Measurements from ENCODE around the gene IER3. TPM values are rescaled to one million over a fixed set of nuclear protein-coding genes. Genes with fewer than 3 reads are reported as not detected.

IER3 gene
- total and polyA plus RNA-seq, 2 of the 13 experiments (the other 11 are each of a cell fraction or from before 2014, with no cell fraction given), result 51.1 to 131 TPM

DNA sequence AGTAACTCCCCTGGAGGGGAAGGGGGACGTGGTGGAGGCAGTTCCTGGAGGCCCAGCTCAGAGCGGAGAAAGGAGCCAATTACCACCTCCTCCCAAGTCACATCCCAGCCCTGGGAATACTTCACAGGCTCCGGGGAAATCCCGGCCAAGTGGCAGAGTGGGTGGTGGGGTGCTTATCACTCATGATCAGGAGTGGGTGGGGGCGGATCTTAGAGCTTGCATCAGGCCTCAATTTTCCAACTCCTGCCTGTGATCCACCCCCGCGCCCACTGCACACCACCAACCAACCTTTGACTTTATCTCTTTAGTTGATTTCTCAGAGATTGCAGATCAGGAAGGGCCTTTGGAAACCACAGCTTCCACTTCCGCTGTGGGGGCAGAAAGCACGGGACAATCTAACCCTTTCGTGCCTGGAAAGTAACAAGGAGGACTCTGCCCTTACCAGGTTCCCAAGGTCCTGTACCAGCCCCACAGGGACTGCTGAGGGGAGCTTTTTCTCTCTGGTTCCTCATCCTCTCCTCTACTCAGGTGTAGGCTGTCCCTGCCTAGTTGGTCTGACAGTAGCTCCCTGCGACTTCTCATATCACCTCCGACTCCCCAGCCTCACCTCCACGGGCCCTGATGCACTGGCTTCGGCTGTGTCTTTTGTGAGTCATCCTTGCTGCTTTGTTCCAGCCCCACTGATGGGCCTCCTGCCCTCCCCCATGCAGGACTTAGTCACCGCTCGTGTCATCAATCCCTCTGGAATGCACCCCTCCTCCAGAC lies 24.9 kb upstream of the IER3 start (continued):
- TF ChIP-seq, protein P1, sequence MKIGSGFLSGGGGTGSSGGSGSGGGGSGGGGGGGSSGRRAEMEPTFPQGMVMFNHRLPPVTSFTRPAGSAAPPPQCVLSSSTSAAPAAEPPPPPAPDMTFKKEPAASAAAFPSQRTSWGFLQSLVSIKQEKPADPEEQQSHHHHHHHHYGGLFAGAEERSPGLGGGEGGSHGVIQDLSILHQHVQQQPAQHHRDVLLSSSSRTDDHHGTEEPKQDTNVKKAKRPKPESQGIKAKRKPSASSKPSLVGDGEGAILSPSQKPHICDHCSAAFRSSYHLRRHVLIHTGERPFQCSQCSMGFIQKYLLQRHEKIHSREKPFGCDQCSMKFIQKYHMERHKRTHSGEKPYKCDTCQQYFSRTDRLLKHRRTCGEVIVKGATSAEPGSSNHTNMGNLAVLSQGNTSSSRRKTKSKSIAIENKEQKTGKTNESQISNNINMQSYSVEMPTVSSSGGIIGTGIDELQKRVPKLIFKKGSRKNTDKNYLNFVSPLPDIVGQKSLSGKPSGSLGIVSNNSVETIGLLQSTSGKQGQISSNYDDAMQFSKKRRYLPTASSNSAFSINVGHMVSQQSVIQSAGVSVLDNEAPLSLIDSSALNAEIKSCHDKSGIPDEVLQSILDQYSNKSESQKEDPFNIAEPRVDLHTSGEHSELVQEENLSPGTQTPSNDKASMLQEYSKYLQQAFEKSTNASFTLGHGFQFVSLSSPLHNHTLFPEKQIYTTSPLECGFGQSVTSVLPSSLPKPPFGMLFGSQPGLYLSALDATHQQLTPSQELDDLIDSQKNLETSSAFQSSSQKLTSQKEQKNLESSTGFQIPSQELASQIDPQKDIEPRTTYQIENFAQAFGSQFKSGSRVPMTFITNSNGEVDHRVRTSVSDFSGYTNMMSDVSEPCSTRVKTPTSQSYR (CRISPR knock-in tag; IDR thresholded peaks at IDR 0.05; ENCODE audit: borderline replicate concordance), result peak; percentile 99
- TF ChIP-seq ZKSCAN1 (IDR thresholded peaks at IDR 0.05; ENCODE audit: low read length) (no peak), NCOA1 (CRISPR knock-in tag; IDR thresholded peaks at IDR 0.05) (no peak), ZNF788 (CRISPR knock-in tag; IDR thresholded peaks at IDR 0.05; ENCODE audit: borderline replicate concordance) (peak; percentile 74; the same call in 1 of the 2 replicates), ARID2 (CRISPR knock-in tag; IDR thresholded peaks at IDR 0.05; ENCODE audit: borderline replicate concordance) (peak; percentile 80; the same call in 1 of the 2 replicates), CBFB (CRISPR knock-in tag; IDR thresholded peaks at IDR 0.05) (peak; percentile 85), SMAD3 (CRISPR knock-in tag; IDR thresholded peaks at IDR 0.05) (peak; percentile 85; the same call in 1 of the 2 replicates), NCOA5 (CRISPR knock-in tag; IDR thresholded peaks at IDR 0.05) (no peak), ATF7 (IDR thresholded peaks at IDR 0.05) (no peak; the same call in 1 of the 2 replicates), ATF7 (CRISPR knock-in tag; IDR thresholded peaks at IDR 0.05) (peak; percentile 61; the same call in 1 of the 2 replicates), ZNF460 (CRISPR knock-in tag; IDR thresholded peaks at IDR 0.05; ENCODE audit: borderline replicate concordance) (no peak)
- TF ChIP-seq, protein P2, sequence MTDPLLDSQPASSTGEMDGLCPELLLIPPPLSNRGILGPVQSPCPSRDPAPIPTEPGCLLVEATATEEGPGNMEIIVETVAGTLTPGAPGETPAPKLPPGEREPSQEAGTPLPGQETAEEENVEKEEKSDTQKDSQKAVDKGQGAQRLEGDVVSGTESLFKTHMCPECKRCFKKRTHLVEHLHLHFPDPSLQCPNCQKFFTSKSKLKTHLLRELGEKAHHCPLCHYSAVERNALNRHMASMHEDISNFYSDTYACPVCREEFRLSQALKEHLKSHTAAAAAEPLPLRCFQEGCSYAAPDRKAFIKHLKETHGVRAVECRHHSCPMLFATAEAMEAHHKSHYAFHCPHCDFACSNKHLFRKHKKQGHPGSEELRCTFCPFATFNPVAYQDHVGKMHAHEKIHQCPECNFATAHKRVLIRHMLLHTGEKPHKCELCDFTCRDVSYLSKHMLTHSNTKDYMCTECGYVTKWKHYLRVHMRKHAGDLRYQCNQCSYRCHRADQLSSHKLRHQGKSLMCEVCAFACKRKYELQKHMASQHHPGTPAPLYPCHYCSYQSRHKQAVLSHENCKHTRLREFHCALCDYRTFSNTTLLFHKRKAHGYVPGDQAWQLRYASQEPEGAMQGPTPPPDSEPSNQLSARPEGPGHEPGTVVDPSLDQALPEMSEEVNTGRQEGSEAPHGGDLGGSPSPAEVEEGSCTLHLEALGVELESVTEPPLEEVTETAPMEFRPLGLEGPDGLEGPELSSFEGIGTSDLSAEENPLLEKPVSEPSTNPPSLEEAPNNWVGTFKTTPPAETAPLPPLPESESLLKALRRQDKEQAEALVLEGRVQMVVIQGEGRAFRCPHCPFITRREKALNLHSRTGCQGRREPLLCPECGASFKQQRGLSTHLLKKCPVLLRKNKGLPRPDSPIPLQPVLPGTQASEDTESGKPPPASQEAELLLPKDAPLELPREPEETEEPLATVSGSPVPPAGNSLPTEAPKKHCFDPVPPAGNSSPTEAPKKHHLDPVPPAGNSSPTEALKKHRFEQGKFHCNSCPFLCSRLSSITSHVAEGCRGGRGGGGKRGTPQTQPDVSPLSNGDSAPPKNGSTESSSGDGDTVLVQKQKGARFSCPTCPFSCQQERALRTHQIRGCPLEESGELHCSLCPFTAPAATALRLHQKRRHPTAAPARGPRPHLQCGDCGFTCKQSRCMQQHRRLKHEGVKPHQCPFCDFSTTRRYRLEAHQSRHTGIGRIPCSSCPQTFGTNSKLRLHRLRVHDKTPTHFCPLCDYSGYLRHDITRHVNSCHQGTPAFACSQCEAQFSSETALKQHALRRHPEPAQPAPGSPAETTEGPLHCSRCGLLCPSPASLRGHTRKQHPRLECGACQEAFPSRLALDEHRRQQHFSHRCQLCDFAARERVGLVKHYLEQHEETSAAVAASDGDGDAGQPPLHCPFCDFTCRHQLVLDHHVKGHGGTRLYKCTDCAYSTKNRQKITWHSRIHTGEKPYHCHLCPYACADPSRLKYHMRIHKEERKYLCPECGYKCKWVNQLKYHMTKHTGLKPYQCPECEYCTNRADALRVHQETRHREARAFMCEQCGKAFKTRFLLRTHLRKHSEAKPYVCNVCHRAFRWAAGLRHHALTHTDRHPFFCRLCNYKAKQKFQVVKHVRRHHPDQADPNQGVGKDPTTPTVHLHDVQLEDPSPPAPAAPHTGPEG (CRISPR knock-in tag; IDR thresholded peaks at IDR 0.05), result no peak
- TF ChIP-seq, protein P3, sequence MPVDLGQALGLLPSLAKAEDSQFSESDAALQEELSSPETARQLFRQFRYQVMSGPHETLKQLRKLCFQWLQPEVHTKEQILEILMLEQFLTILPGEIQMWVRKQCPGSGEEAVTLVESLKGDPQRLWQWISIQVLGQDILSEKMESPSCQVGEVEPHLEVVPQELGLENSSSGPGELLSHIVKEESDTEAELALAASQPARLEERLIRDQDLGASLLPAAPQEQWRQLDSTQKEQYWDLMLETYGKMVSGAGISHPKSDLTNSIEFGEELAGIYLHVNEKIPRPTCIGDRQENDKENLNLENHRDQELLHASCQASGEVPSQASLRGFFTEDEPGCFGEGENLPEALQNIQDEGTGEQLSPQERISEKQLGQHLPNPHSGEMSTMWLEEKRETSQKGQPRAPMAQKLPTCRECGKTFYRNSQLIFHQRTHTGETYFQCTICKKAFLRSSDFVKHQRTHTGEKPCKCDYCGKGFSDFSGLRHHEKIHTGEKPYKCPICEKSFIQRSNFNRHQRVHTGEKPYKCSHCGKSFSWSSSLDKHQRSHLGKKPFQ (CRISPR knock-in tag; IDR thresholded peaks at IDR 0.05; ENCODE audit: insufficient replicate concordance), result peak; percentile 74
- TF ChIP-seq, protein P4, sequence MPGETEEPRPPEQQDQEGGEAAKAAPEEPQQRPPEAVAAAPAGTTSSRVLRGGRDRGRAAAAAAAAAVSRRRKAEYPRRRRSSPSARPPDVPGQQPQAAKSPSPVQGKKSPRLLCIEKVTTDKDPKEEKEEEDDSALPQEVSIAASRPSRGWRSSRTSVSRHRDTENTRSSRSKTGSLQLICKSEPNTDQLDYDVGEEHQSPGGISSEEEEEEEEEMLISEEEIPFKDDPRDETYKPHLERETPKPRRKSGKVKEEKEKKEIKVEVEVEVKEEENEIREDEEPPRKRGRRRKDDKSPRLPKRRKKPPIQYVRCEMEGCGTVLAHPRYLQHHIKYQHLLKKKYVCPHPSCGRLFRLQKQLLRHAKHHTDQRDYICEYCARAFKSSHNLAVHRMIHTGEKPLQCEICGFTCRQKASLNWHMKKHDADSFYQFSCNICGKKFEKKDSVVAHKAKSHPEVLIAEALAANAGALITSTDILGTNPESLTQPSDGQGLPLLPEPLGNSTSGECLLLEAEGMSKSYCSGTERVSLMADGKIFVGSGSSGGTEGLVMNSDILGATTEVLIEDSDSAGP (CRISPR knock-in tag; IDR thresholded peaks at IDR 0.05; ENCODE audit: borderline replicate concordance), result peak; percentile 87
- TF ChIP-seq, protein P5, sequence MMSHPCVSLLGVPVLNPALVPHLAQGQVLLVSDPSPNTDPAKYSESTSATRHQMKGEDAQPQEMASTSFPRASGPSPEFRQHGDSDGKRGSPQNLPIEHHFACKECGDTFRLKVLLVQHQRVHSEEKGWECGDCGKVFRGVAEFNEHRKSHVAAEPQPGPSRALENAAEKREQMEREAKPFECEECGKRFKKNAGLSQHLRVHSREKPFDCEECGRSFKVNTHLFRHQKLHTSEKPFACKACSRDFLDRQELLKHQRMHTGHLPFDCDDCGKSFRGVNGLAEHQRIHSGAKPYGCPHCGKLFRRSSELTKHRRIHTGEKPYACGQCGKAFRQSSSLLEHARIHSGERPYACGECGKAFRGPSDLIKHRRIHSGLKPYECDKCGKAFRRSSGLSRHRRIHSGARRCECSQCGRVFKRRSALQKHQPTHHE (CRISPR knock-in tag; IDR thresholded peaks at IDR 0.05; ENCODE audit: borderline replicate concordance), result peak; percentile 51; the same call in 1 of the 2 replicates
